Mesenchymal stem cell (in vitro differentiated cells and primary cell): ENCODE measurements around the gene TMEM178B.
"Not testable (repeated sequence)": the region's sequence is repeated elsewhere in the genome, so short reads cannot be mapped to it uniquely, and the experiment has no call there.

Source experiments
- DNase-seq: peaks from one replicate; pipeline ENCODE4 v3.0.0-alpha.2; 2013
- H2AFZ ChIP-seq: one replicate; pipeline ENCODE4 v1.6.1; 2013; ENCODE audit warnings: low read depth, mild to moderate bottlenecking, control low read depth, inconsistent platforms, low read length, moderate library complexity
- H2AK5ac ChIP-seq: 2 replicates; pipeline ENCODE4 v1.6.1; 2013; ENCODE audit warnings: low read length, moderate library complexity, mild to moderate bottlenecking, inconsistent platforms; ENCODE audit not compliant: severe bottlenecking
- H2BK120ac ChIP-seq: one replicate; pipeline ENCODE4 v1.6.1; 2013; ENCODE audit warnings: low read depth, mild to moderate bottlenecking, inconsistent platforms, low read length, moderate library complexity
- H2BK12ac ChIP-seq, 2 experiments: one replicate each; pipeline ENCODE4 v1.6.1; 2013; ENCODE audit warnings: inconsistent platforms in 2 of 2, low read length in 2 of 2, mild to moderate bottlenecking in 2 of 2, moderate library complexity in 2 of 2, control low read depth in 1 of 2
- H2BK15ac ChIP-seq: one replicate; pipeline ENCODE4 v1.6.1; 2013; ENCODE audit warnings: mild to moderate bottlenecking, low read depth, inconsistent platforms; ENCODE audit not compliant: poor library complexity, severe bottlenecking
- H2BK5ac ChIP-seq: 2 replicates; pipeline ENCODE4 v1.6.1; 2013; ENCODE audit warnings: low read depth, mild to moderate bottlenecking, low read length, control low read depth, inconsistent platforms; ENCODE audit not compliant: poor library complexity, severe bottlenecking
- H3K14ac ChIP-seq, 2 experiments: one replicate each; pipeline ENCODE4 v1.6.1; 2013; ENCODE audit warnings: inconsistent platforms in 2 of 2, low read length in 2 of 2, control low read depth in 1 of 2, mild to moderate bottlenecking in 1 of 2, moderate library complexity in 1 of 2
- H3K18ac ChIP-seq, 2 experiments: one replicate each; pipeline ENCODE4 v1.6.1; 2013; ENCODE audit warnings: inconsistent platforms in 2 of 2, low read length in 2 of 2, control low read depth in 1 of 2, low read depth in 1 of 2, mild to moderate bottlenecking in 1 of 2
- H3K23ac ChIP-seq, 2 experiments: one replicate each; pipeline ENCODE4 v1.6.1; 2013; ENCODE audit warnings: inconsistent platforms in 2 of 2, low read length in 2 of 2, mild to moderate bottlenecking in 2 of 2, moderate library complexity in 2 of 2, control low read depth in 1 of 2
- H3K27ac ChIP-seq: 2 replicates; pipeline ENCODE4 v1.5.1; 2013; ENCODE audit warnings: mild to moderate bottlenecking, moderate library complexity, low read length, control low read depth, inconsistent platforms; ENCODE audit not compliant: poor library complexity, severe bottlenecking
- H3K27me3 ChIP-seq, 2 experiments: 2 replicates each; pipeline versions ENCODE4 v1.6.1 to v1.7.0; 2013; ENCODE audit warnings: low read length in 2 of 2, mild to moderate bottlenecking in 2 of 2, moderate library complexity in 2 of 2, control low read depth in 1 of 2, inconsistent platforms in 1 of 2; ENCODE audit not compliant: control insufficient read depth in 1 of 2, insufficient read depth in 1 of 2
- H3K36me3 ChIP-seq, 2 experiments: 2 replicates each; pipeline versions ENCODE4 v1.6.1 to v1.7.0; 2013; ENCODE audit warnings: low read length in 2 of 2, control low read depth in 1 of 2, inconsistent platforms in 1 of 2, low read depth in 1 of 2, mild to moderate bottlenecking in 1 of 2; ENCODE audit not compliant: insufficient read depth in 2 of 2, control insufficient read depth in 1 of 2
- H3K4ac ChIP-seq, 2 experiments: one replicate each; pipeline ENCODE4 v1.6.1; 2013; ENCODE audit warnings: inconsistent platforms in 2 of 2, low read length in 2 of 2, mild to moderate bottlenecking in 2 of 2, moderate library complexity in 2 of 2, control low read depth in 1 of 2, low read depth in 1 of 2
- H3K4me1 ChIP-seq: 2 replicates; pipeline ENCODE4 v1.6.1; 2013; ENCODE audit warnings: low read depth, low read length, control low read depth; ENCODE audit not compliant: control insufficient read depth, insufficient read depth
- H3K4me2 ChIP-seq: 2 replicates; pipeline ENCODE4 v1.6.1; 2013; ENCODE audit warnings: low read length, mild to moderate bottlenecking, inconsistent platforms; ENCODE audit not compliant: poor library complexity, severe bottlenecking
- H3K4me3 ChIP-seq, 2 experiments: 2 replicates each; pipeline versions ENCODE4 v1.5.1 to v1.7.0; 2013; ENCODE audit warnings: low read length in 2 of 2, mild to moderate bottlenecking in 2 of 2, control low read depth in 1 of 2, low read depth in 1 of 2; ENCODE audit not compliant: insufficient read depth in 1 of 2
- H3K79me1 ChIP-seq: replicated peaks from 2 replicates; pipeline ENCODE4 v1.6.1; 2013; ENCODE audit warnings: mild to moderate bottlenecking, control low read depth, low read length, inconsistent platforms; ENCODE audit not compliant: poor library complexity, severe bottlenecking
- H3K9ac ChIP-seq: 2 replicates; pipeline ENCODE4 v1.7.0; 2013; ENCODE audit warnings: mild to moderate bottlenecking, low read length, moderate library complexity
- H3K9me3 ChIP-seq: 2 replicates; pipeline ENCODE4 v1.7.0; 2013; ENCODE audit warnings: mild to moderate bottlenecking, low read length; ENCODE audit not compliant: control insufficient read depth
- H4K8ac ChIP-seq: one replicate; pipeline ENCODE4 v1.6.1; 2013; ENCODE audit warnings: inconsistent platforms, mild to moderate bottlenecking, low read length, moderate library complexity
- H4K91ac ChIP-seq: one replicate; pipeline ENCODE4 v1.6.1; 2013; ENCODE audit warnings: mild to moderate bottlenecking, low read length, inconsistent platforms
- WGBS: methylation state at CpG from one replicate; pipeline ENCODE4 v1.1.7; 2013; ENCODE audit warnings: mixed read lengths; 5-methylcytosine and 5-hydroxymethylcytosine counted together

Gene TMEM178B

DNA sequence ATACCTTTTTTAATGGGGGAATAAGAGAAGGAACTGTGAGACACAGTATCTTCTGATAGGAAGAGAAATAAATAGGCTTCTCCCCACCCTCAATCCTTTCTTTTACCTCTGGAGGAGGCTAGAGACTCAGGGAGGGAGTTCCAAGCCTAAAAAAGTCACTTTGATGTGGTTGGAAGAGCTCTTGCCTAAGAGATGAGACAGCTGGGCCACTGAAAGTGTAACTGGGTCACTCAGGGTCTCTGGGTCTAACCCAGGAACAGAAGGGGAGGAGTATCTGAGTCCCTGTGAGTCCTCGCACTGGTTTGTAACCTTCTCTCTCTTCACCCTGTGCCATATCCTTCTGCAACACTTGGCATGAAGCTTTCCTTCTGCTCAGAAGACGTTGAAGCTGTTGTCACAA, 254.4 kb downstream of the TMEM178B start:
- Histone ChIP-seq H3K4ac (no peak overlapping the region), H3K9me3 (peaks cover 5% of the 10 kb centered on the region), H2BK12ac (no peak overlapping the region), H4K8ac (no peak overlapping the region), H3K27ac (no peak overlapping the region), H2BK15ac (no peak overlapping the region), H2AFZ (no peak overlapping the region), H3K18ac (no peak overlapping the region), H3K4me3 (no peak overlapping the region), H2AK5ac (no peak overlapping the region), H2BK5ac (no peak overlapping the region), H2BK120ac (no peak overlapping the region), H3K79me1 (peaks cover 4% of the 10 kb centered on the region), H3K36me3 (no peaks in the 10 kb centered on the region), H3K4me2 (no peak overlapping the region), H3K9ac (no peak overlapping the region), H3K4me1 (no peaks in the 10 kb centered on the region), H3K14ac (no peak overlapping the region), H3K27me3 (no peaks in the 10 kb centered on the region), H3K23ac (no peak overlapping the region), H4K91ac (no peak overlapping the region)
- 59% methylated on average over 2 of the region's 2 CpGs for WGBS
- no peak for DNase-seq

- H3K4me1 ChIP-seq, H3K9ac ChIP-seq, DNase-seq, H2BK5ac ChIP-seq, H3K18ac ChIP-seq, H2BK12ac ChIP-seq, H3K4me3 ChIP-seq, H3K4ac ChIP-seq, H3K27me3 ChIP-seq, H3K36me3 ChIP-seq, H3K27ac ChIP-seq, H2AK5ac ChIP-seq, H4K91ac ChIP-seq, H2AFZ ChIP-seq, H3K9me3 ChIP-seq, H3K14ac ChIP-seq, H4K8ac ChIP-seq, H3K23ac ChIP-seq, H2BK120ac ChIP-seq, H3K4me2 ChIP-seq, H2BK15ac ChIP-seq, H3K79me1 ChIP-seq: not testable (repeated sequence)
- WGBS: 71% methylated on average over 2 of the region's 2 CpGs
These were observed 256.4 kb downstream of the TMEM178B start for GRCh38 chr7:141330285-141330684.

DNA sequence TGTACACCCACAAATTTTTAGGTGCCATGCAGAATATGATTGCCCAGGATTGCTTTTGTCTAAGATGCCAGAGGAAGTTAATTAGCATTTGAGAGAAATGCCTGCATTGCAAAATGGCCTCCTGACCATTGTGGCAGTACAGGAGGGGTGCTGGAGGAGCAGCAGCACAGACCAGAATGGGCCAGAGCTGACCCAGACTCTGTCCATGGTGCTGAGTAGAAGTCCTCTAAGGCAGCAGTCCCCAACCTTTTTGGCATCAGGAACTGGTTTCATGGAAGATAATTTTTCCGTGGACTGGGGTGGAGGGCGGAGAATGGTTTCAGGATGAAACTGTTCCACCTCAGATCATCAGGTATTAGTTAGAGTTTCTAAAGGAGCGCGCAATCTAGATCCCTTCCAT, 259.6 kb downstream of the TMEM178B start:
- no peak overlapping the region for H2AK5ac ChIP-seq
- DNase-seq: no peak
- H3K23ac ChIP-seq: no peak overlapping the region
- H4K91ac ChIP-seq: no peak overlapping the region
- H2BK15ac ChIP-seq: no peak overlapping the region
- no peak overlapping the region for H3K18ac ChIP-seq
- no peaks in the 10 kb centered on the region for H3K27me3 ChIP-seq
- H3K4ac ChIP-seq: no peak overlapping the region
- no peak overlapping the region for H2BK12ac ChIP-seq
- no peak overlapping the region for H2BK5ac ChIP-seq
- H3K4me2 ChIP-seq: no peak overlapping the region
- H3K9ac ChIP-seq: no peak overlapping the region
- H3K4me1 ChIP-seq: peaks cover 2% of the 10 kb centered on the region
- WGBS: 81% methylated on average over 4 of the region's 4 CpGs
- H3K14ac ChIP-seq: no peak overlapping the region
- no peaks in the 10 kb centered on the region for H3K36me3 ChIP-seq
- H4K8ac ChIP-seq: no peak overlapping the region
- no peak overlapping the region for H3K4me3 ChIP-seq
- H3K27ac ChIP-seq: no peak overlapping the region
- H2BK120ac ChIP-seq: no peak overlapping the region
- peaks cover 5% of the 10 kb centered on the region for H3K79me1 ChIP-seq
- no peak overlapping the region for H2AFZ ChIP-seq
- H3K9me3 ChIP-seq: peaks cover 5% of the 10 kb centered on the region

DNA sequence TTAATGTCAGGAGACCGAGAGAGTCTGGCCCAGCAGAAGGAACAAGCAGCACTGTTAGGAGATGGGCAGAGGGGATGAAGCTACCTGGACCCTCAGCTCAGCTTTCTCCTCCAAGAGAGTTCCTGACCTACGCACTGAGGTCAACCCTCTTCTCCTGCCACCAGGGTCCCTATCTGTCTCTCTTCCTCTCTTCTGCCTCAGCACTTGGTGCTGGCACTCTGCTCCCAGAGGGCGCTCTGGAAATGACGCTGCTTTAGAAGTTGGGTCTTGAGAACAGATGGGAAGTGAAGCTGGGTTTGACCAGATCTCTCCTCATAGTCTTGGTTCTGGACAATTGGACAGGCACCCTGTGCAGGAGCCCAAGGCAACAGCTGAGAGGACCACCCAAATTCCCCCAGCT, 261.3 kb downstream of the TMEM178B start:
- Histone ChIP-seq H3K18ac (no peak overlapping the region), H3K9ac (no peak overlapping the region)

More for the DNA sequence above, 261.3 kb downstream of the TMEM178B start:
- Histone ChIP-seq H4K8ac (no peak overlapping the region), H3K4me2 (no peak overlapping the region), H3K36me3 (no peaks in the 10 kb centered on the region), H3K27ac (no peak overlapping the region), H3K14ac (no peak overlapping the region), H3K4me3 (no peak overlapping the region), H4K91ac (no peak overlapping the region), H3K9me3 (peaks cover 5% of the 10 kb centered on the region), H2BK15ac (no peak overlapping the region), H3K27me3 (no peaks in the 10 kb centered on the region), H2AFZ (no peak overlapping the region), H3K4me1 (peaks cover 5% of the 10 kb centered on the region), H3K23ac (no peak overlapping the region), H2BK5ac (no peak overlapping the region), H2BK12ac (no peak overlapping the region), H2BK120ac (no peak overlapping the region), H3K4ac (no peak overlapping the region), H2AK5ac (no peak overlapping the region), H3K79me1 (peaks cover 6% of the 10 kb centered on the region)
- WGBS: 83% methylated on average over 3 of the region's 4 CpGs
- no peak for DNase-seq
